GM23248 (cell line): ENCODE data around the gene HSD17B8. TPM values are rescaled to one million over a fixed set of nuclear protein-coding genes. Genes with fewer than 3 reads are reported as not detected.

Experiments used
- DNase-seq: peaks from one replicate; pipeline ENCODE4 v3.0.0-alpha.2; 2015
- H2AFZ ChIP-seq: fragments of 200-600 bp; sonication (generic); 2 replicates; pipeline ENCODE4 v1.6.1; 2016; ENCODE audit warnings: antibody characterized with exemption
- H3F3A ChIP-seq: fragments of 200-600 bp; sonication (generic); 2 replicates; pipeline ENCODE4 v1.6.1; 2016; ENCODE audit warnings: mild to moderate bottlenecking, antibody characterized with exemption, mixed run types; ENCODE audit not compliant: insufficient read depth
- H3K27ac ChIP-seq: fragments of 200-600 bp; sonication (generic); 2 replicates; pipeline ENCODE4 v1.5.1; 2016; ENCODE audit warnings: mild to moderate bottlenecking
- H3K27me3 ChIP-seq: fragments of 200-600 bp; sonication (generic); replicated peaks from 2 replicates; pipeline ENCODE4 v1.6.1; 2016; ENCODE audit warnings: mild to moderate bottlenecking; ENCODE audit not compliant: insufficient read depth
- H3K36me3 ChIP-seq: fragments of 200-600 bp; sonication (generic); 2 replicates; pipeline ENCODE4 v1.6.1; 2016; ENCODE audit warnings: low read depth, mild to moderate bottlenecking
- H3K4me1 ChIP-seq: fragments of 200-600 bp; sonication (generic); 2 replicates; pipeline ENCODE4 v1.6.1; 2016; ENCODE audit warnings: mild to moderate bottlenecking; ENCODE audit not compliant: insufficient read depth
- H3K4me2 ChIP-seq: fragments of 200-600 bp; sonication (generic); one replicate; pipeline ENCODE4 v1.6.1; 2016; ENCODE audit warnings: mild to moderate bottlenecking; ENCODE audit not compliant: unreplicated experiment
- H3K4me3 ChIP-seq: fragments of 200-600 bp; sonication (generic); 2 replicates; pipeline ENCODE4 v1.5.1; 2016; ENCODE audit warnings: mild to moderate bottlenecking
- H3K79me2 ChIP-seq: fragments of 200-600 bp; sonication (generic); 2 replicates; pipeline ENCODE4 v1.6.1; 2016; ENCODE audit warnings: mild to moderate bottlenecking; ENCODE audit not compliant: insufficient read depth
- H3K9ac ChIP-seq: fragments of 200-600 bp; sonication (generic); 2 replicates; pipeline ENCODE4 v1.6.1; 2016; ENCODE audit warnings: mild to moderate bottlenecking
- H3K9me2 ChIP-seq: fragments of 200-600 bp; sonication (generic); 2 replicates; pipeline ENCODE4 v1.6.1; 2016; ENCODE audit warnings: mixed run types, mild to moderate bottlenecking, moderate library complexity; ENCODE audit not compliant: insufficient read depth
- H3K9me3 ChIP-seq: fragments of 200-600 bp; sonication (generic); one replicate; pipeline ENCODE4 v1.6.1; 2017; ENCODE audit warnings: low read depth
- H4K20me1 ChIP-seq: fragments of 200-600 bp; sonication (generic); 2 replicates; pipeline ENCODE4 v1.6.0; 2016; ENCODE audit not compliant: insufficient read depth
- EZH2 ChIP-seq: fragments of 200-600 bp; sonication (generic); IDR thresholded peaks from 2 replicates; pipeline ENCODE4 v1.6.1; 2018; ENCODE audit warnings: antibody characterized with exemption, mild to moderate bottlenecking; ENCODE audit not compliant: insufficient read depth, poor library complexity, severe bottlenecking
- EZH2phosphoT487 ChIP-seq: fragments of 200-600 bp; sonication (generic); IDR thresholded peaks from 2 replicates; pipeline ENCODE4 v1.6.1; 2018; ENCODE audit warnings: antibody characterized with exemption, moderate library complexity, mild to moderate bottlenecking, low read depth; ENCODE audit not compliant: insufficient read depth
- WGBS, 2 experiments: methylation state at CpG; one replicate each; pipeline ENCODE4 v1.1.6; 2015 to 2017; ENCODE audit warnings: low lambda C conversion rate in 2 of 2, low coverage in 1 of 2; ENCODE audit errors: missing lambda C conversion rate in 2 of 2; 5-methylcytosine and 5-hydroxymethylcytosine counted together
- in situ Hi-C: fragments of 300-500 bp; cut with MboI; formaldehyde crosslinking; loops from 2 replicates; pipeline ENCODE4 v1.15.0; 2020
- polyA plus RNA-seq: library from polyadenylated mRNA; unstranded; fragments of >200 nt; fragmentation: Nextera tagmentation; extraction: Ambion mirVana; gene quantifications from 2 replicates; pipeline ENCODE4 v1.2.1, GENCODE V29; 2016
- total RNA-seq: library from RNA; depleted of rRNA; stranded (reverse); fragments of >200 nt; shearing (Covaris generic); gene quantifications from 2 replicates; pipeline ENCODE4 v1.2.3, GENCODE V29; 2014; rRNA removed

Gene HSD17B8
- total RNA-seq (1.8 and 3.7 TPM in 2 replicates), polyA plus RNA-seq (5.3 and 5.6 TPM in 2 replicates)

- Histone ChIP-seq H3K9ac (peak within 1 kb of the TSS; percentile 88), H3K27ac (peak within 1 kb of the TSS; percentile 92), H2AFZ (peak within 1 kb of the TSS; percentile 44; the same call in 1 of the 2 replicates), H3K9me3 (no peaks in the 10 kb centered on the region), H3K4me1 (peaks cover 43% of the 10 kb centered on the region), H3K9me2 (no peaks in the 10 kb centered on the region), H3F3A (peaks cover 44% of the 10 kb centered on the region), H3K79me2 (peaks cover 53% of the 10 kb centered on the region), H3K4me2 (peak within 1 kb of the TSS; percentile 97), H3K36me3 (peaks cover 7% of the 10 kb centered on the region), H4K20me1 (no peaks in the 10 kb centered on the region), H3K4me3 (peak within 1 kb of the TSS; percentile 87), H3K27me3 (no peaks in the 10 kb centered on the region)
- in situ Hi-C loops: no loop called here
- TF ChIP-seq EZH2phosphoT487 (no peak), EZH2 (no peak)
- WGBS, 2 experiments: 1 to 3% methylated on average over 46 to 47 of the region's 48 CpGs
- DNase-seq: peak; percentile 97
These were observed at the start of gene HSD17B8 for GRCh38 chr6:33204415-33205190. HSD17B8 (plus strand) TSS chr6:33204655; CDS start chr6:33204669, 14 bp downstream.

GRCh38 chr6:33156561-33156960, 47.9 kb upstream of the HSD17B8 start:
- DNase-seq: no peak
- Histone ChIP-seq H3K27ac (no peak overlapping the region), H3K27me3 (peaks cover 11% of the 10 kb centered on the region), H3K4me3 (no peak overlapping the region), H3K4me2 (no peak overlapping the region), H3K9me3 (no peaks in the 10 kb centered on the region), H3K36me3 (no peaks in the 10 kb centered on the region), H3K9me2 (no peaks in the 10 kb centered on the region), H3K79me2 (no peaks in the 10 kb centered on the region), H2AFZ (no peak overlapping the region), H3K4me1 (no peaks in the 10 kb centered on the region), H4K20me1 (no peaks in the 10 kb centered on the region), H3F3A (no peaks in the 10 kb centered on the region), H3K9ac (no peak overlapping the region)
- in situ Hi-C loops: no loop called here
- 64 to 75% methylated on average over 6 of the region's 6 CpGs for WGBS, 2 experiments
- no peak for TF ChIP-seq EZH2
- TF ChIP-seq EZH2phosphoT487: no peak

GRCh38 chr6:33156964-33157363, 47.5 kb upstream of the HSD17B8 start:
- no peak overlapping the region for H3K4me2 ChIP-seq
- H3K36me3 ChIP-seq: no peaks in the 10 kb centered on the region
- no peak overlapping the region for H2AFZ ChIP-seq
- no peak overlapping the region for H3K27ac ChIP-seq
- no peaks in the 10 kb centered on the region for H4K20me1 ChIP-seq
- no peak for DNase-seq
- in situ Hi-C loops: no loop called here
- H3K4me1 ChIP-seq: no peaks in the 10 kb centered on the region
- H3K9me3 ChIP-seq: no peaks in the 10 kb centered on the region
- TF ChIP-seq EZH2phosphoT487 (no peak), EZH2 (no peak)
- H3K27me3 ChIP-seq: peaks cover 11% of the 10 kb centered on the region
- WGBS, 2 experiments: 70 to 74% methylated on average over 2 of the region's 2 CpGs
- no peak overlapping the region for H3K4me3 ChIP-seq
- no peaks in the 10 kb centered on the region for H3K79me2 ChIP-seq
- H3K9me2 ChIP-seq: no peaks in the 10 kb centered on the region
- H3F3A ChIP-seq: no peaks in the 10 kb centered on the region
- H3K9ac ChIP-seq: no peak overlapping the region

- DNase-seq: no peak
- Histone ChIP-seq H3F3A (no peaks in the 10 kb centered on the region), H3K27ac (no peak overlapping the region), H3K27me3 (no peaks in the 10 kb centered on the region), H4K20me1 (no peaks in the 10 kb centered on the region), H3K79me2 (no peaks in the 10 kb centered on the region), H2AFZ (no peak overlapping the region), H3K9ac (no peak overlapping the region), H3K4me3 (no peak overlapping the region), H3K9me2 (no peaks in the 10 kb centered on the region), H3K4me1 (no peaks in the 10 kb centered on the region), H3K9me3 (no peaks in the 10 kb centered on the region), H3K4me2 (no peak overlapping the region), H3K36me3 (no peaks in the 10 kb centered on the region)
- 88 to 92% methylated on average over 11 of the region's 11 CpGs for WGBS, 2 experiments
- TF ChIP-seq EZH2: no peak
- TF ChIP-seq EZH2phosphoT487: no peak
- in situ Hi-C loops: no loop called here
These were observed 44.4 kb upstream of the HSD17B8 start for GRCh38 chr6:33160096-33160495.
